ENCODE data around the gene CDAN1.

CDAN1 gene

DNA sequence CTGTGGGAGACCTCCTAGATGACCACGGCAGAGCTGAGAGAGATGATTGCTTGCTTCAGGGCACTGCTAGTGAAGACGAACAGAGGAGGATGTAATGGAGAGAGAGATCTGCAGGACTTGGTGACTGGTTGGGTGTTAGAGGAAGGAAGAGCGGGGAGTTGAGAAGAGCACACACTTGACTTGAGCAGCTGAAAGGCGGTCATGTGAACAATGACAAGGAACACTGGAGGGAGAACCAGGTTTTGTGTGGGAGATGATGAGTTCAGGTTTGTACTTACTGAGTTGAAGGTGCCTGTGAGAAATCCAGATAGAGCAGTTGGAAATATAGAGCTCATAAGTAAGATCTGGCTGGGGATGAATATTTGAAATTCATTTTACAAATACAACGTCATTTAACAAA is 40.3 kb downstream of the CDAN1 start:
- TF ChIP-seq, protein P1, sequence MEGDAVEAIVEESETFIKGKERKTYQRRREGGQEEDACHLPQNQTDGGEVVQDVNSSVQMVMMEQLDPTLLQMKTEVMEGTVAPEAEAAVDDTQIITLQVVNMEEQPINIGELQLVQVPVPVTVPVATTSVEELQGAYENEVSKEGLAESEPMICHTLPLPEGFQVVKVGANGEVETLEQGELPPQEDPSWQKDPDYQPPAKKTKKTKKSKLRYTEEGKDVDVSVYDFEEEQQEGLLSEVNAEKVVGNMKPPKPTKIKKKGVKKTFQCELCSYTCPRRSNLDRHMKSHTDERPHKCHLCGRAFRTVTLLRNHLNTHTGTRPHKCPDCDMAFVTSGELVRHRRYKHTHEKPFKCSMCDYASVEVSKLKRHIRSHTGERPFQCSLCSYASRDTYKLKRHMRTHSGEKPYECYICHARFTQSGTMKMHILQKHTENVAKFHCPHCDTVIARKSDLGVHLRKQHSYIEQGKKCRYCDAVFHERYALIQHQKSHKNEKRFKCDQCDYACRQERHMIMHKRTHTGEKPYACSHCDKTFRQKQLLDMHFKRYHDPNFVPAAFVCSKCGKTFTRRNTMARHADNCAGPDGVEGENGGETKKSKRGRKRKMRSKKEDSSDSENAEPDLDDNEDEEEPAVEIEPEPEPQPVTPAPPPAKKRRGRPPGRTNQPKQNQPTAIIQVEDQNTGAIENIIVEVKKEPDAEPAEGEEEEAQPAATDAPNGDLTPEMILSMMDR (IDR thresholded peaks at IDR 0.05; ENCODE audit: low read depth, low read length) = no peak
- TF ChIP-seq, protein P2, sequence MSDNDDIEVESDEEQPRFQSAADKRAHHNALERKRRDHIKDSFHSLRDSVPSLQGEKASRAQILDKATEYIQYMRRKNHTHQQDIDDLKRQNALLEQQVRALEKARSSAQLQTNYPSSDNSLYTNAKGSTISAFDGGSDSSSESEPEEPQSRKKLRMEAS (IDR thresholded peaks at IDR 0.05; ENCODE audit: low read depth, low read length) = no peak
- no peak for TF ChIP-seq MYC (IDR thresholded peaks at IDR 0.05; ENCODE audit: low read depth, low read length)
- no peak for DNase-seq (ENCODE audit: low read depth)
- H3K4me3 ChIP-seq (ENCODE audit: low read depth, low read length) = no peak overlapping the region

DNA sequence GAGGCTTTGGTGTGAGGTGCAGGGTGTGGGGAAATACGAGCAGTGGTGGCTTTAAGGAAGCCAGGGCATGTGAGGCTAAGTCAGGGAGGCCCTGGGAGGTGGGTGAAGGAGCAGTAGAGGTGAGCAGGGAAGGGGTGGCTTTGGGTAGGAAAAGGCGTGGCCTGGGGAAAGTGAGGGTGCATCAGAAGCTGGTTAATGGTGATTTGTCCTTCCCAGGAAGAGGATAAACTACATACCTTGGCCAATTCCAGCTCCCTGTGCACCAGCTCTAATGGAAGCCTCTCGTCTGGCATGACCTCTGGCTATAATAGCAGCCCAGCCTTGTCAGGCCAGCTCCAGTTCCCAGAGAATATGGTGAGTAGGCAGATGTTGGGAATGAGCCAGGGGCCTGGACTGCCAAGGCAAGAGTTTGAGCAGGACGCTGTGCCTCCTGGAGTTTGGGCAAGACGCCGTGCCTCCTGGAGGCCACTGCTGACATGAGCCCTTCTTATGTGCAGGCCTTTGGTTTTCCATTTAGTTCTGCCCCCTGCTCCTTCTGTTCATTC is 41.3 kb downstream of the CDAN1 start:
- peak; percentile 12 for DNase-seq (ENCODE audit: low read depth)
- no peak overlapping the region for H3K4me3 ChIP-seq (ENCODE audit: low read depth, low read length)
- TF ChIP-seq POLR2A (IDR thresholded peaks at IDR 0.05; ENCODE audit: extremely low read depth, insufficient read length) (no peak), MYC (IDR thresholded peaks at IDR 0.05; ENCODE audit: low read depth, low read length) (no peak)
- TF ChIP-seq, protein P2 (IDR thresholded peaks at IDR 0.05; ENCODE audit: low read depth, low read length) = no peak
- TF ChIP-seq, protein P1 (IDR thresholded peaks at IDR 0.05; ENCODE audit: low read depth, low read length) = no peak

DNA sequence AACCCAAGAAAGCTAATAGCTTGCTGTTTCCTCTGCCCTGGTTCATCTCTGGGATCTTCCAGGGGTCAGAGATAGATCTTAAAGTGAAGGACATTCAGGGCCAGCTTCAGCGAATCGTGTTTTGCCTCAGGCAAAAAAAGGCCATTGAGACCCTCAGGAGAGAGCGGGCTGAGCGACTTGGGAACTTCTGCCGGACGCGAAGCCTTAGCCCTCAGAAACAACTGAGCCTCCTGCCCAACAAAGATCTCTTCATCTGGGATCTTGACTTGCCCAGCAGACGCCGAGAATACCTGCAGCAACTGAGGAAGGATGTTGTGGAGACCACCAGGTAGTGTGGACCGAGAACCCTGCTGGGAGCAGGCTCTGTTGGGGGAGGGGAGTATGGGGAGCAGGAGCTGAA is 42.5 kb downstream of the CDAN1 start:
- no peak for DNase-seq (ENCODE audit: low read depth)
- H3K4me3 ChIP-seq (ENCODE audit: low read depth, low read length) = no peak overlapping the region
- no peak for TF ChIP-seq MYC (IDR thresholded peaks at IDR 0.05; ENCODE audit: low read depth, low read length)
- TF ChIP-seq, protein P1 (IDR thresholded peaks at IDR 0.05; ENCODE audit: low read depth, low read length) = no peak
- TF ChIP-seq POLR2A (IDR thresholded peaks at IDR 0.05; ENCODE audit: extremely low read depth, insufficient read length) = no peak
- TF ChIP-seq, protein P2 (IDR thresholded peaks at IDR 0.05; ENCODE audit: low read depth, low read length) = no peak

DNA sequence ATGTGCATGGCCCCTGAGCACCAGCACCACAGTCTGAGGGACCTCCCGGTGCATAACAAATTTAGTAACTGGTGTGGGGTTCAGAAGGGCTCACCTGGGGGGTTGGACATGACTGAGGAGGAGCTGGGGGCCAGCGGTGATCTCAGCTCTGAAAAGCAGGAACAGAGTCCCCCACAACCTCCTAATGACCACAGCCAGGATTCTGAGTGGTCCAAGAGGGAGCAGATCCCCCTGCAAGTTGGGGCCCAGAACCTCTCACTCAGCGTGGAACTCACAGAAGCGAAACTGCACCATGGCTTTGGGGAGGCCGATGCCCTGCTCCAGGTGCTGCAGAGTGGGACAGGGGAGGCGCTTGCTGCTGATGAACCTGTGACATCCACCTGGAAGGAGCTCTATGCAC is 43.0 kb downstream of the CDAN1 start:
- no peak for DNase-seq (ENCODE audit: low read depth)
- no peak overlapping the region for H3K4me3 ChIP-seq (ENCODE audit: low read depth, low read length)
- TF ChIP-seq, protein P2 (IDR thresholded peaks at IDR 0.05; ENCODE audit: low read depth, low read length) = no peak
- TF ChIP-seq POLR2A (IDR thresholded peaks at IDR 0.05; ENCODE audit: extremely low read depth, insufficient read length) = no peak
- TF ChIP-seq, protein P1 (IDR thresholded peaks at IDR 0.05; ENCODE audit: low read depth, low read length) = no peak
- TF ChIP-seq MYC (IDR thresholded peaks at IDR 0.05; ENCODE audit: low read depth, low read length) = no peak

DNA sequence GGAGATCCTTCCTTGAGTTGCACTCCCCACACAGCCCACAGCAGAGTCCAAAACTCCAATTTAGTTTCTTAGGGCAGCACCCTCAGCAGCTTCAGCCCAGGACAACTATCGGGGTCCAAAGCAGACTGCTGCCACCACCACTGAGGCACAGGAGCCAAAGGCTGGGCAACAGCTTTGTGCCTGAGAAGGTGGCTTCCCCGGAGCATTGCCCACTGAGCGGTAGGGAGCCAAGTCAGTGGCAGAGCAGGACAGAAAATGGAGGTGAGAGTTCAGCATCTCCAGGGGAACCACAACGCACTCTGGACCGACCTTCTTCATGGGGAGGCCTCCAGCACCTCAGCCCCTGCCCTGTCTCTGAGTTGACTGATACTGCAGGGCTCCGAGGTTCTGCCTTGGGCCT is 43.4 kb downstream of the CDAN1 start:
- no peak for DNase-seq (ENCODE audit: low read depth)
- H3K4me3 ChIP-seq (ENCODE audit: low read depth, low read length) = no peak overlapping the region
- TF ChIP-seq, protein P2 (IDR thresholded peaks at IDR 0.05; ENCODE audit: low read depth, low read length) = no peak
- TF ChIP-seq MYC (IDR thresholded peaks at IDR 0.05; ENCODE audit: low read depth, low read length) = no peak
- TF ChIP-seq, protein P1 (IDR thresholded peaks at IDR 0.05; ENCODE audit: low read depth, low read length) = no peak
- no peak for TF ChIP-seq POLR2A (IDR thresholded peaks at IDR 0.05; ENCODE audit: extremely low read depth, insufficient read length)

Data from NB4 (cell line).